HG03457 (cell line): Measurements from ENCODE around the gene POLR1B.
"Not testable (repeated sequence)": the region's sequence is repeated elsewhere in the genome, so short reads cannot be mapped to it uniquely, and the experiment has no call there.

Source experiments
- ATAC-seq: cut with Tn5 transposase; IDR thresholded peaks from one replicate; pipeline ENCODE4 v1.9.1; 2021; ENCODE audit warnings: moderate number of reproducible peaks; ENCODE audit not compliant: unreplicated experiment

The POLR1B gene

GRCh38 chr2:112541315-112542122, 746 bp upstream of the POLR1B start:
- peak; percentile 40 for ATAC-seq

- no peak for ATAC-seq
These were observed 858 bp downstream of the POLR1B start for GRCh38 chr2:112542984-112543661.

GRCh38 chr2:112547333-112547732, 5.1 kb downstream of the POLR1B start:
- no peak for ATAC-seq

GRCh38 chr2:112548980-112549379, 6.7 kb downstream of the POLR1B start:
- ATAC-seq, result no peak

GRCh38 chr2:112566104-112566503, 23.8 kb downstream of the POLR1B start:
- peak; percentile 60 for ATAC-seq

GRCh38 chr2:112566508-112566907, 24.2 kb downstream of the POLR1B start:
- not testable (repeated sequence) for ATAC-seq

- ATAC-seq, result no peak
These were observed 29.7 kb downstream of the POLR1B start for GRCh38 chr2:112572005-112572404.

- no peak for ATAC-seq
These were observed 35.5 kb downstream of the POLR1B start for GRCh38 chr2:112577756-112578155.

GRCh38 chr2:112579241-112579640, 37.0 kb downstream of the POLR1B start:
- no peak for ATAC-seq

GRCh38 chr2:112580084-112580483, 37.8 kb downstream of the POLR1B start:
- no peak for ATAC-seq

- no peak for ATAC-seq
These were observed 40.1 kb downstream of the POLR1B start for GRCh38 chr2:112582314-112582746.

- no peak for ATAC-seq
These were observed 41.4 kb downstream of the POLR1B start for GRCh38 chr2:112583497-112584133.

- peak; percentile 83 for ATAC-seq
These were observed 42.0 kb downstream of the POLR1B start, which contains the start of gene CHCHD5 for GRCh38 chr2:112584134-112584890. TSS of gene CHCHD5 (plus strand) at chr2:112584609. CDS start at chr2:112584648, 39 bp downstream.

GRCh38 chr2:112584891-112585250, 42.6 kb downstream of the POLR1B start:
- ATAC-seq, result no peak

GRCh38 chr2:112585400-112585799, 43.1 kb downstream of the POLR1B start:
- no peak for ATAC-seq

GRCh38 chr2:112585873-112586464, 43.7 kb downstream of the POLR1B start:
- no peak for ATAC-seq

GRCh38 chr2:112588611-112589045, 46.4 kb downstream of the POLR1B start:
- no peak for ATAC-seq

GRCh38 chr2:112591413-112591812, 49.1 kb downstream of the POLR1B start:
- ATAC-seq, result no peak

- no peak for ATAC-seq
These were observed 51.5 kb downstream of the POLR1B start for GRCh38 chr2:112593736-112594135.

GRCh38 chr2:112597537-112598322, 55.5 kb downstream of the POLR1B start:
- ATAC-seq, result no peak
